ENCODE results near the gene GNPDA1. TPM values are rescaled to one million over a fixed set of nuclear protein-coding genes. Genes with fewer than 3 reads are reported as not detected.

The GNPDA1 gene
- total and polyA plus RNA-seq, 9 of the 15 experiments (the other 6 are each of a cell fraction or from before 2014, with no cell fraction given), result 14.1 to 145 (median 52.2) TPM

GRCh38 chr5:141978389-141978788, 34.4 kb downstream of the GNPDA1 start:
- ATAC-seq (no peak), FAIRE-seq (no peak), DNase-seq (ENCODE audit: extremely low read depth in 1 of 4, low spot score in 3 of 4) (no peak)
- Histone ChIP-seq H3K9me1 (ENCODE audit: control insufficient read depth, insufficient read depth, low read length) (no peaks in the 10 kb centered on the region), H3K79me2 (ENCODE audit: control insufficient read depth, insufficient read depth, low read length) (peaks cover 9% of the 10 kb centered on the region; the same call in 2 of the 3 replicates), H3K9me3 (replicated peaks; ENCODE audit: control insufficient read depth, insufficient read depth, low read depth, low read length) (no peaks in the 10 kb centered on the region), H3K4me2 (ENCODE audit: insufficient read depth, low read length) (no peak overlapping the region), H3K27ac (ENCODE audit: extremely low read depth, low read depth, low read length) (no peak overlapping the region), H3K9ac (ENCODE audit: insufficient read depth in 1 of 2, low read depth in 2 of 2, low read length in 2 of 2) (no peak overlapping the region), H3K36me3 (ENCODE audit: control insufficient read depth, insufficient read depth, low read length) (peaks cover 94% of the 10 kb centered on the region), H3K27me3 (ENCODE audit: control insufficient read depth in 2 of 2, insufficient read depth in 2 of 2, low read length in 2 of 2) (no peaks in the 10 kb centered on the region), H3K4me1 (replicated peaks in 1 of 2; ENCODE audit: control insufficient read depth in 2 of 2, insufficient read depth in 2 of 2, low read length in 2 of 2) (no peaks in the 10 kb centered on the region; a peak in 1 of 5 replicates), H2AFZ (ENCODE audit: low read depth, low read length) (no peak overlapping the region), H3K4me3 (no peak overlapping the region), H4K20me1 (replicated peaks; ENCODE audit: control insufficient read depth, insufficient read depth, low read length) (no peaks in the 10 kb centered on the region)
- CTCF ChIA-PET (ENCODE audit: low intra/inter-chr PET ratio), result no interaction called here
- TF ChIP-seq MGA (IDR thresholded peaks at IDR 0.05) (no peak), ZNF668 (CRISPR knock-in tag; IDR thresholded peaks at IDR 0.05) (no peak), BCLAF1 (IDR thresholded peaks at IDR 0.05; ENCODE audit: borderline replicate concordance in 1 of 2, control insufficient read depth in 1 of 2, low read depth in 2 of 2, low read length in 1 of 2) (no peak), SLC30A9 (CRISPR knock-in tag; IDR thresholded peaks at IDR 0.05) (no peak), HMGN3 (IDR thresholded peaks at IDR 0.05; ENCODE audit: borderline replicate concordance, extremely low read depth, insufficient read length, low read depth, low read length) (no peak), DPF2 (IDR thresholded peaks at IDR 0.05) (no peak)
- POLR2A ChIA-PET, result interaction anchor here (1.5 to 3.9 kb wide), 4 partner anchors 8 to 12 kb away, joined by 7 to 16 read pairs (median 10); partner anchors contain the start of gene RNF14
- BruUV-seq (replicated peaks), result no TSS peak
- intact Hi-C loops (cut with micrococcal nuclease) (no loop called here), in situ Hi-C loops (cut with MboI) (no loop called here)
